H1 (cell line): ENCODE measurements around the gene USP54. TPM values are rescaled to one million over a fixed set of nuclear protein-coding genes. Genes with fewer than 3 reads are reported as not detected.

Source experiments
- CHD7 ChIP-seq: fragments of 300-600 bp; sonication (generic); IDR thresholded peaks from 2 replicates; pipeline ENCODE4 v1.7.1; 2012; ENCODE audit warnings: low read length, moderate library complexity, mild to moderate bottlenecking, inconsistent platforms; ENCODE audit not compliant: insufficient replicate concordance
- CTBP2 ChIP-seq: IDR thresholded peaks from 2 replicates; pipeline ENCODE4 v1.7.0; 2011; ENCODE audit warnings: borderline replicate concordance, mild to moderate bottlenecking, moderate library complexity, mixed read lengths, low read length; ENCODE audit not compliant: insufficient read depth, insufficient read length
- polyA plus RNA-seq, 7 experiments: library from polyadenylated mRNA; depleted of rRNA in 3 of 7; stranded (reverse) in 5 of 7; unstranded in 2 of 7; fragments of >200 nt in 5 of 7; fragments of 200-250 nt in 2 of 7; gene quantifications; 1 replicate in 5 of 7; 2 replicates in 1 of 7; 4 replicates in 1 of 7; pipeline versions ENCODE4 v1.2.1 to v1.2.3, GENCODE V29; 2011 to 2013; ENCODE audit warnings: missing spikeins in 2 of 7, mixed read lengths in 2 of 7
- total RNA-seq: library from RNA; stranded (reverse); fragmentation: NEBNext Ultra II Directional; extraction: Animal tissue kit (Norgen Biotek cat#: 25700); gene quantifications from 2 replicates; pipeline ENCODE4 v1.2.1, GENCODE V29; 2021

Gene USP54
- total and polyA plus RNA-seq, 2 of the 8 experiments (the other 6 are each of a cell fraction or from before 2014, with no cell fraction given), result 46.2 to 65.6 TPM

GRCh38 chr10:73494877-73495225, 96.3 kb downstream of the USP54 start (continued):
- TF ChIP-seq CTBP2, result no peak
- TF ChIP-seq CHD7, result no peak
